K562 (cell line): Measurements from ENCODE around the gene SCAP. TPM values are rescaled to one million over a fixed set of nuclear protein-coding genes. Genes with fewer than 3 reads are reported as not detected.

Source experiments
- ATAC-seq: fragments of 200-7000 bp; cut with Tn5 transposase; 3 replicates; pipeline ENCODE4 v1.9.1; 2020; ENCODE audit warnings: moderate library complexity
- BruUV-seq: library from RNA; stranded (reverse); fragments of 400-500 nt; replicated peaks from 2 replicates; lab custom pipeline; 2021; lab: Mats Ljungman, UMichigan
- CTCF ChIA-PET: fragments of 300-600 bp; formaldehyde crosslinking; extraction: SDS; loops from one replicate; lab custom pipeline; 2021; ENCODE audit warnings: low intra/inter-chr PET ratio; lab: Yijun Ruan, JAX
- POLR2A ChIA-PET: fragments of 300-600, 350-650 bp; sonication (Branson Sonifier 250); formaldehyde crosslinking; extraction: SDS; loops from one replicate; lab custom pipeline; 2021; ENCODE audit warnings: antibody characterized with exemption, inconsistent platforms; lab: Yijun Ruan, JAX
- DNase-seq, 4 experiments: peaks; one replicate each; pipeline versions ENCODE4 v3.0.0 to v3.0.0-alpha.2; 2011 to 2018; ENCODE audit warnings: low spot score in 3 of 4, mixed read lengths in 3 of 4; ENCODE audit errors: extremely low read depth in 1 of 4
- FAIRE-seq: peaks from 2 replicates; lab custom pipeline; 2011; peaks lifted over from hg19 to GRCh38; lab: Jason Lieb, UNC
- H2AFZ ChIP-seq: 2 replicates; pipeline ENCODE4 v1.6.0; 2011; ENCODE audit warnings: low read depth, low read length, control low read depth, inconsistent platforms
- H3K27ac ChIP-seq: fragments of 200-600 bp; 3 replicates; pipeline ENCODE4 v1.8.0; 2011; ENCODE audit warnings: low read depth, mild to moderate bottlenecking, control low read depth, inconsistent platforms, low read length, moderate library complexity, mixed read lengths; ENCODE audit errors: extremely low read depth
- H3K27me3 ChIP-seq, 2 experiments: fragments of 300-600 bp in 1 of 2; 2 replicates in 1 of 2; 3 replicates in 1 of 2; pipeline versions ENCODE4 v1.6.0 to v1.8.0; 2011; ENCODE audit warnings: inconsistent platforms in 2 of 2, low read length in 2 of 2, mild to moderate bottlenecking in 1 of 2, mixed read lengths in 1 of 2, moderate library complexity in 1 of 2; ENCODE audit not compliant: control insufficient read depth in 2 of 2, insufficient read depth in 2 of 2
- H3K36me3 ChIP-seq: fragments of 300-600 bp; 3 replicates; pipeline ENCODE4 v1.8.0; 2011; ENCODE audit warnings: mild to moderate bottlenecking, low read length, inconsistent platforms; ENCODE audit not compliant: control insufficient read depth, insufficient read depth
- H3K4me1 ChIP-seq, 2 experiments: fragments of 200-600 bp in 1 of 2; replicated peaks in 1 of 2; 2 replicates in 1 of 2; 3 replicates in 1 of 2; pipeline versions ENCODE4 v1.5.1 to v1.8.0; 2011; ENCODE audit warnings: inconsistent platforms in 2 of 2, low read length in 2 of 2, mild to moderate bottlenecking in 1 of 2, mixed read lengths in 1 of 2, moderate library complexity in 1 of 2; ENCODE audit not compliant: control insufficient read depth in 2 of 2, insufficient read depth in 2 of 2
- H3K4me2 ChIP-seq: 2 replicates; pipeline ENCODE4 v1.6.1; 2011; ENCODE audit warnings: low read length, control low read depth, inconsistent platforms, mixed read lengths; ENCODE audit not compliant: insufficient read depth
- H3K4me3 ChIP-seq: fragments of 200-600 bp; sonication (generic), shearing (Covaris generic); 2 replicates; pipeline ENCODE4 v1.5.1; 2016; ENCODE audit warnings: control low read depth, inconsistent platforms
- H3K79me2 ChIP-seq: fragments of 200-600 bp; 3 replicates; pipeline ENCODE4 v1.8.0; 2011; ENCODE audit warnings: low read length, inconsistent platforms; ENCODE audit not compliant: control insufficient read depth, insufficient read depth
- H3K9ac ChIP-seq, 2 experiments: 2 replicates each; pipeline versions ENCODE4 v1.6.0 to v1.6.1; 2011; ENCODE audit warnings: low read depth in 2 of 2, low read length in 2 of 2, control low read depth in 1 of 2, inconsistent platforms in 1 of 2, mild to moderate bottlenecking in 1 of 2, mixed read lengths in 1 of 2; ENCODE audit not compliant: insufficient read depth in 1 of 2
- H3K9me1 ChIP-seq: one replicate; pipeline ENCODE4 v1.6.0; 2011; ENCODE audit warnings: inconsistent platforms, mild to moderate bottlenecking, low read length, moderate library complexity; ENCODE audit not compliant: control insufficient read depth, insufficient read depth
- H3K9me3 ChIP-seq: replicated peaks from 2 replicates; pipeline ENCODE4 v1.5.1; 2011; ENCODE audit warnings: low read depth, low read length, inconsistent platforms; ENCODE audit not compliant: control insufficient read depth, insufficient read depth
- H4K20me1 ChIP-seq: replicated peaks from 2 replicates; pipeline ENCODE4 v1.6.1; 2011; ENCODE audit warnings: low read length, inconsistent platforms, mixed read lengths; ENCODE audit not compliant: control insufficient read depth, insufficient read depth
- HDAC3 ChIP-seq: fragments of 450-650 bp; IDR thresholded peaks from 2 replicates; pipeline ENCODE4 v1.6.1; 2018; ENCODE audit warnings: borderline replicate concordance, mild to moderate bottlenecking, moderate library complexity; ENCODE audit not compliant: partially characterized antibody
- MAZ ChIP-seq, 2 experiments: fragments of 450-650 bp in 1 of 2; sonication (generic) in 1 of 2; formaldehyde crosslinking; IDR thresholded peaks in 1 of 2; conservative IDR thresholded peaks in 1 of 2; 2 replicates each; pipeline versions ENCODE4 v1.4.0 to v1.5.0; 2020; ENCODE audit warnings: mild to moderate bottlenecking in 1 of 2, missing genetic modification reagents in 1 of 2
- POLR2B ChIP-seq: fragments of 450-650 bp; IDR thresholded peaks from 2 replicates; pipeline ENCODE4 v1.6.1; 2018; ENCODE audit warnings: low read depth; ENCODE audit not compliant: partially characterized antibody
- RFX5 ChIP-seq: IDR thresholded peaks from 2 replicates; pipeline ENCODE4 v1.6.1; 2011; ENCODE audit warnings: low read depth, mild to moderate bottlenecking, improper control_type of control experiment, low read length
- SRSF3 ChIP-seq: fragments of 200-400 bp; formaldehyde crosslinking; IDR thresholded peaks from 2 replicates; pipeline ENCODE4 v1.6.1; 2016; ENCODE audit warnings: mild to moderate bottlenecking, low read length, moderate library complexity; ENCODE audit not compliant: insufficient read depth
- TFAM ChIP-seq: fragments of 250-450 bp; sonication (Bioruptor Pico); conservative IDR thresholded peaks from 2 replicates; pipeline ENCODE4 v1.5.0; 2021; ENCODE audit warnings: mild to moderate bottlenecking, moderate library complexity
- ZBTB7A ChIP-seq: IDR thresholded peaks from 2 replicates; pipeline ENCODE4 v1.6.1; 2011; ENCODE audit warnings: low read depth, mild to moderate bottlenecking, low read length, moderate library complexity, borderline replicate concordance; ENCODE audit not compliant: control insufficient read depth
- ZNF239 ChIP-seq: fragments of 250-450 bp; sonication (Bioruptor Pico); IDR thresholded peaks from 2 replicates; pipeline ENCODE4 v1.4.0; 2020; ENCODE audit warnings: mild to moderate bottlenecking
- WGBS: fragments of 100-300 bp; shearing (Covaris generic); methylation state at CpG from one replicate; pipeline ENCODE4 v1.1.6; 2016; ENCODE audit warnings: low coverage, mixed read lengths; ENCODE audit not compliant: insufficient coverage; ENCODE audit errors: missing lambda C conversion rate; 5-methylcytosine and 5-hydroxymethylcytosine counted together
- in situ Hi-C: fragments of 300-500 bp; cut with MboI; formaldehyde crosslinking; loops from 4 replicates; pipeline ENCODE4 v1.15.0; 2018; ENCODE audit warnings: inconsistent platforms, mixed read lengths
- intact Hi-C: fragments of 100-400 bp; cut with micrococcal nuclease; formaldehyde crosslinking; loops from 2 replicates; pipeline ENCODE4 v1.14.2; 2022
- polyA plus RNA-seq, 8 experiments: library from polyadenylated mRNA; depleted of rRNA in 4 of 8; stranded (reverse) in 5 of 8; unstranded in 3 of 8; fragments of >200 nt; fragmentation: Nextera tagmentation in 2 of 8; fragmentation: Illumina TruSeq in 1 of 8; extraction: Ambion mirVana in 2 of 8; extraction: Trizol in 1 of 8; gene quantifications; 2 replicates each; pipeline versions ENCODE4 v1.2.1 to v1.2.3, GENCODE V29; 2011 to 2014; ENCODE audit warnings: inconsistent platforms in 1 of 8, missing spikeins in 1 of 8
- total RNA-seq, 7 experiments: library from RNA; depleted of rRNA in 6 of 7; stranded (reverse); fragments of >200 nt in 6 of 7; fragmentation: Illumina TruSeq in 2 of 7; extraction: Trizol in 2 of 7; gene quantifications; 2 replicates each; pipeline versions ENCODE4 v1.2.1 to v1.2.3, GENCODE V29; 2011 to 2021; ENCODE audit warnings: low replicate concordance in 1 of 7
- TF ChIP-seq, protein P1 (sequence below): sonication (generic); formaldehyde crosslinking; IDR thresholded peaks from 2 replicates; pipeline ENCODE4 v1.8.0; 2022; ENCODE audit warnings: mild to moderate bottlenecking, missing genetic modification reagents

SCAP gene
- total and polyA plus RNA-seq, 9 of the 15 experiments (the other 6 are each of a cell fraction or from before 2014, with no cell fraction given): 2.6 to 104 (median 37.8) TPM

DNA sequence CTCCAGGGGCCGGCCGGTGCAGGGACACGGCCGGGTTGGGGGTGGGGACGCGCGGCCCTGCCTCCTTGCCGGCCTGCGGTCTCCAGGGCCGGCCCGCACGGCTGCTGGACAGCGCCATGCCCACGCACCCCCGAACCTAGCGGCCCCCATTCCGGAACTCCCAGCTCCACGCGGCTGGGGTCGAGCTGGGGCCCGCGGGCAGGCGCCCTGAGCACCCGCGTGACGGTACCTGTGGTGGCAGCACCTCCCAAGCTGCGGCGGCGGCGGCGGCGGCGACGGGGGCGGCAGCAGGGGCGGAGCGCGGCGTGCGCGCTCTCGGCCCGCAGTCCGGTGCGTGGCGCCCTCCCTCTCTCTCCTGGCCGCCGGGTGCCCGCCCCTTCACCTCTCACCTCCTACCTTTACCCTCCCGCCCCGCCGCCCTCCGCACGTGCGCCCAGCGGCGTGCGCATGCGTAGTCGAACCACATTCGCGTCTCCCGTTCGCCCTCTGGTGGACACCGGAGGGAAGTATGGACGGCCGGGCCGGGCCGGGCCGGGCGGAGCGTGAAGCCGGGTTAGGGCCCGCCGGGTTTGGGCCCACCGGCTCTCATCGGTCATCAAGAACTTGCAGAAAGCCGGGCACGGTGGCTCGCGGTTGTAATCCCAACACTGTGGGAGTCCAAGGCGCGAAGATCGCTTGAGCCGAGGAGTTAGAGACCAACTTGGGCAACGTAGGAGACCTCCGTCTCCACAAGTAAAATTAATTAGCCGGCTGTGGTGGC lies at the start of gene SCAP (continued):
- TF ChIP-seq, protein P1, sequence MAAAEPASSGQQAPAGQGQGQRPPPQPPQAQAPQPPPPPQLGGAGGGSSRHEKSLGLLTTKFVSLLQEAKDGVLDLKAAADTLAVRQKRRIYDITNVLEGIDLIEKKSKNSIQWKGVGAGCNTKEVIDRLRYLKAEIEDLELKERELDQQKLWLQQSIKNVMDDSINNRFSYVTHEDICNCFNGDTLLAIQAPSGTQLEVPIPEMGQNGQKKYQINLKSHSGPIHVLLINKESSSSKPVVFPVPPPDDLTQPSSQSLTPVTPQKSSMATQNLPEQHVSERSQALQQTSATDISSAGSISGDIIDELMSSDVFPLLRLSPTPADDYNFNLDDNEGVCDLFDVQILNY (CRISPR knock-in tag): no peak
- TF ChIP-seq TFAM (CRISPR knock-in tag) (no peak), POLR2B (peak; percentile 78), ZBTB7A (peak; percentile 84), ZNF239 (no peak), RFX5 (no peak)
- TF ChIP-seq, all 486 proteins: peak for 185

- Histone ChIP-seq H3K4me2 (no peak overlapping the region), H4K20me1 (no peaks in the 10 kb centered on the region), H3K27ac (no peak overlapping the region), H3K4me3 (no peak overlapping the region), H3K9me3 (peaks cover 3% of the 10 kb centered on the region), H3K27me3 (no peaks in the 10 kb centered on the region), H3K9ac (peak overlapping the region in 1 of 2 experiments; percentile 55; a peak in 2 of 4 replicates), H3K36me3 (no peaks in the 10 kb centered on the region)
- intact Hi-C loops (loop anchor here (10.0 kb wide), 1 partner anchor 51 kb away; the partner anchor contains the start of gene CSPG5), in situ Hi-C loops (loop anchor here (10.0 kb wide), 1 partner anchor 631 kb away; no protein-coding TSS in a partner anchor)
- TF ChIP-seq SRSF3 (no peak), HDAC3 (no peak), MAZ (CRISPR knock-in tag; conservative IDR thresholded peaks at IDR 0.05 in 1 of 2, IDR thresholded peaks at IDR 0.05 in 1 of 2) (no peak)
- TF ChIP-seq, all 486 proteins: peak for 0
- peaks cover 5 to 11% of the 10 kb centered on the region in 2 experiments; a peak in 4 of 5 replicates for H3K4me1 ChIP-seq
- peak overlapping the region; percentile 89 for H2AFZ ChIP-seq
- FAIRE-seq: peak; percentile 15
- ChIA-PET POLR2A (interaction anchor here (0.6 to 1.5 kb wide), 7 partner anchors 11 to 336 kb away, joined by 3 to 6 read pairs (median 4); no protein-coding TSS in a partner anchor), CTCF (interaction anchor here (0.6 to 3.8 kb wide), 3 partner anchors 141 to 628 kb away, joined by 3 to 39 read pairs (median 4); no protein-coding TSS in a partner anchor)
- 27% methylated on average over 4 of the region's 4 CpGs for WGBS
- peak in 1 of 4 experiments; percentile 33 for DNase-seq
- no TSS peak for BruUV-seq
- H3K79me2 ChIP-seq: no peaks in the 10 kb centered on the region
- ATAC-seq: peak; percentile 52
- H3K9me1 ChIP-seq: no peaks in the 10 kb centered on the region
These were observed 47.8 kb upstream of the SCAP start for GRCh38 chr3:47523310-47524073.
